ENCODE results near the gene COL5A1. TPM values are rescaled to one million over a fixed set of nuclear protein-coding genes. Genes with fewer than 3 reads are reported as not detected.

The COL5A1 gene
- total RNA-seq, 1 donor from 2014 or later: 87.7 TPM

DNA sequence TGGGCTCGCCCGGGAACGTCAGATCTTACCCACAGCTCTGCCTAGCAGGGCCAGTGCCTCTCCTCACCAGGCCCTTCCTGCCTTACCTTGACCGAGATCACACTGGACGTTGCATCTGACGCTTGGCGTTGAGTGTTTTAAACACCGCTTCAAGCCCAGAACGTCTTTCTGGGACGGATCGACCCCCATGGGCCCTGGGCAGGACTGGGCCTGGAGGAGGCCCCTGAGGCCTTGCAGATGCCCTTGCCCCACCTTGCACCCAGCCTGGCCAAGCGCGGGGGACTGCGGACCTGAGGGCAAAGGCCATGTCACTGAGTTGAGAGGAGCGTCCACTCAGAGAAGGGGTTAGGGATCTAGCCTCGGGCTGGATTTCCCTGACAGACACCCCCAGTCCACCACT is 174.7 kb downstream of the COL5A1 start:
- Histone ChIP-seq H3K36me3 (ENCODE audit: control insufficient read depth, insufficient read depth, low read length) (no peaks in the 10 kb centered on the region), H3K4me3 (ENCODE audit: low read depth, low read length) (no peak overlapping the region)

DNA sequence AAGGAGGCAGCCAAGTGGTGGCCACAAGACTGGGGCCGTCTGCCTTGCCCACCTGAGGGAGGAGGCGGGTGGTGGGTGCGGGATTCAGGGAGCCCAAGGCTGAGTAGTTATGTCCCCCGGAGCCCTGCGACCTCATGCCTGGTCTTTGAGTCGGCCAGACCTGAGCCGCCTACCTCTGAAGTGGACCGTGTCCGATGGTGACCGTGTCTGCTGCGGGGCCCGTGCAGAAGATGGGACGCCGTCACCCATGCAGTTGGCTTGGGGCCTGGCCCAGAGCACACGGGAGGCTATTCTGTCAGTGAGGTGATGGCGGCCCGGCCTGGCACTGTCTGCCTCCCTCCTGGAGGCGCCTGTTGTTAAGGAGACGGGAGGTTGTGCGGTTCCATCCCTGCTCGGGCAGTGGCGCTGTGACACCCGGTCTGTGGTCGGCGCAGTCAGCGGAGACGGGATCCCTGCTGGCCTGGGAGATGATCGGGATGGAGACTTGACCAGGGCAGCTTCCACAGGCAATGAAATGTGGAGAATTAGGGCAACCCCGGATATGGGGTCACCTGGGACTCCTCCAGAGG is 176.5 kb downstream of the COL5A1 start:
- TF ChIP-seq, protein P1, sequence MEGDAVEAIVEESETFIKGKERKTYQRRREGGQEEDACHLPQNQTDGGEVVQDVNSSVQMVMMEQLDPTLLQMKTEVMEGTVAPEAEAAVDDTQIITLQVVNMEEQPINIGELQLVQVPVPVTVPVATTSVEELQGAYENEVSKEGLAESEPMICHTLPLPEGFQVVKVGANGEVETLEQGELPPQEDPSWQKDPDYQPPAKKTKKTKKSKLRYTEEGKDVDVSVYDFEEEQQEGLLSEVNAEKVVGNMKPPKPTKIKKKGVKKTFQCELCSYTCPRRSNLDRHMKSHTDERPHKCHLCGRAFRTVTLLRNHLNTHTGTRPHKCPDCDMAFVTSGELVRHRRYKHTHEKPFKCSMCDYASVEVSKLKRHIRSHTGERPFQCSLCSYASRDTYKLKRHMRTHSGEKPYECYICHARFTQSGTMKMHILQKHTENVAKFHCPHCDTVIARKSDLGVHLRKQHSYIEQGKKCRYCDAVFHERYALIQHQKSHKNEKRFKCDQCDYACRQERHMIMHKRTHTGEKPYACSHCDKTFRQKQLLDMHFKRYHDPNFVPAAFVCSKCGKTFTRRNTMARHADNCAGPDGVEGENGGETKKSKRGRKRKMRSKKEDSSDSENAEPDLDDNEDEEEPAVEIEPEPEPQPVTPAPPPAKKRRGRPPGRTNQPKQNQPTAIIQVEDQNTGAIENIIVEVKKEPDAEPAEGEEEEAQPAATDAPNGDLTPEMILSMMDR (IDR thresholded peaks at IDR 0.05; ENCODE audit: insufficient read depth, low read length, poor library complexity, severe bottlenecking): no peak
- Histone ChIP-seq H3K36me3 (ENCODE audit: control insufficient read depth, insufficient read depth, low read length) (no peaks in the 10 kb centered on the region), H3K27me3 (ENCODE audit: control insufficient read depth, insufficient read depth, low read length) (no peaks in the 10 kb centered on the region), H3K4me3 (ENCODE audit: low read depth, low read length) (no peak overlapping the region)
- no peak for DNase-seq (ENCODE audit: low read depth)

More for the DNA sequence above, 174.7 kb downstream of the COL5A1 start:
- no peaks in the 10 kb centered on the region for H3K27me3 ChIP-seq (ENCODE audit: control insufficient read depth, insufficient read depth, low read length)
- TF ChIP-seq, protein P1 (IDR thresholded peaks at IDR 0.05; ENCODE audit: insufficient read depth, low read length, poor library complexity, severe bottlenecking): no peak
- DNase-seq (ENCODE audit: low read depth): no peak

DNA sequence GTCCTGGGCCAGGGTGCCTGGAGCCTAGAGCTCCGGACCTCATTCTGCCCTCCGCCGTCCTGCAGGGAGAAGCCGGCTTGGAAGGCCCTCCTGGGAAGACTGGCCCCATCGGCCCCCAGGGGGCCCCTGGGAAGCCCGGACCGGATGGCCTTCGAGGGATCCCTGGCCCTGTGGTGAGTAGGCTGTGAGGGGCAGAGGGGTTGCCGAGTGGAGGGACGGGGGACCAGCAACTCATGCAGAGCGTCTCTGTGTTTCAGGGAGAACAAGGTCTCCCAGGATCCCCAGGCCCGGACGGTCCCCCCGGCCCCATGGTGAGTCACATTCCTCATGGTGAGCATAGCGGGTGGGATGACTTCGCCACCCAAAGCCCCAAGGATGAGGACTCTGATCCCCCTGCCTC is 177.0 kb downstream of the COL5A1 start:
- Histone ChIP-seq H3K27me3 (ENCODE audit: control insufficient read depth, insufficient read depth, low read length) (no peaks in the 10 kb centered on the region), H3K36me3 (ENCODE audit: control insufficient read depth, insufficient read depth, low read length) (no peaks in the 10 kb centered on the region)
- TF ChIP-seq, protein P1 (IDR thresholded peaks at IDR 0.05; ENCODE audit: insufficient read depth, low read length, poor library complexity, severe bottlenecking): no peak

DNA sequence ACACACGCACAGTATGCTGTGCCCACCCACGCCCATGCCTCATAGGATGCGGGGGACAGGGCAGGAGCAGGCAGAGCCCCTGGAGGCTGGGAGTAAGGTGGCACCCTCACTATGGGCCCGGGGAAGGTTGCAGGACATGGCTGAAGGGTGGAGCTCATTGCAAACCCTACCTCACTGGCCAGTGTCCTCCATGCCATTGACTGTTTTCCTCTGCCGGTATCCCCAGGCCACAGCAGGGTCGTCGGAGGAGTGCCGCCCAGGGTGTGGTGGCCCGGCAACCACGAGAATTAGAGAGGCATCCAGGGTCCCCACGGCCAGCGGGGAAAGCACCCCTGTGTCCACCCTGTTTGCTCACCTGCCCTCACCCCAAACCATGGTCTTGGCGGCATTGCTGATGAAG is 179.3 kb downstream of the COL5A1 start:
- TF ChIP-seq, protein P1 (IDR thresholded peaks at IDR 0.05; ENCODE audit: insufficient read depth, low read length, poor library complexity, severe bottlenecking): no peak
- DNase-seq (ENCODE audit: low read depth): no peak
- no peak overlapping the region for H3K4me3 ChIP-seq (ENCODE audit: low read depth, low read length)
- no peaks in the 10 kb centered on the region for H3K27me3 ChIP-seq (ENCODE audit: control insufficient read depth, insufficient read depth, low read length)
- H3K36me3 ChIP-seq (ENCODE audit: control insufficient read depth, insufficient read depth, low read length): no peaks in the 10 kb centered on the region

More for the DNA sequence above, 177.0 kb downstream of the COL5A1 start:
- no peak for DNase-seq (ENCODE audit: low read depth)
- no peak overlapping the region for H3K4me3 ChIP-seq (ENCODE audit: low read depth, low read length)

DNA sequence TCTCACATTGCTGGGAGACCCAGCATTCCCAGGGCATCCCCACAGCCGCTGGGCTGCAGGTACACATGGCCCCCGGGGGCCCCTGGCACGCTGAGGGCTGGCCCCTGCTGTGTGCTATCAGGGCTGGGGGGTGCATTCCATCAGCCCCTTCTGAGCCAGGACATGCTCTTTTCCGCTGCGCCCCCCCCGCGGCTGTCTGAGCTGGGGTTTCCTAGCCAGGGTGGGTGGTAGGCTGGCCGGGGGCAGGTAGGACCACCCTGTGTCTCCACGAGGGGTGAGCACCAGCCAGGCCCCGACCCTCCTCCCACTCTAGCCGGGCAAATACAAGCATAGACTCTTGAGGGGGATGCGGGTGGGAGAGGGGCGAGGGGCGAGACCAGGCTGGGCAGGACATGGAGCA is 180.9 kb downstream of the COL5A1 start:
- H3K4me3 ChIP-seq (ENCODE audit: low read depth, low read length): no peak overlapping the region

More for the DNA sequence above, 180.9 kb downstream of the COL5A1 start:
- DNase-seq (ENCODE audit: low read depth): no peak
- no peaks in the 10 kb centered on the region for H3K27me3 ChIP-seq (ENCODE audit: control insufficient read depth, insufficient read depth, low read length)
- TF ChIP-seq, protein P1 (IDR thresholded peaks at IDR 0.05; ENCODE audit: insufficient read depth, low read length, poor library complexity, severe bottlenecking): no peak
- H3K36me3 ChIP-seq (ENCODE audit: control insufficient read depth, insufficient read depth, low read length): no peaks in the 10 kb centered on the region

All from kidney epithelial cell (primary cell).